HG03103 (cell line): ENCODE data around the gene FSTL4.

Experiments used
- ATAC-seq: cut with Tn5 transposase; IDR thresholded peaks from one replicate; pipeline ENCODE4 v1.9.1; 2021; ENCODE audit warnings: low read depth; ENCODE audit not compliant: unreplicated experiment

The FSTL4 gene

DNA sequence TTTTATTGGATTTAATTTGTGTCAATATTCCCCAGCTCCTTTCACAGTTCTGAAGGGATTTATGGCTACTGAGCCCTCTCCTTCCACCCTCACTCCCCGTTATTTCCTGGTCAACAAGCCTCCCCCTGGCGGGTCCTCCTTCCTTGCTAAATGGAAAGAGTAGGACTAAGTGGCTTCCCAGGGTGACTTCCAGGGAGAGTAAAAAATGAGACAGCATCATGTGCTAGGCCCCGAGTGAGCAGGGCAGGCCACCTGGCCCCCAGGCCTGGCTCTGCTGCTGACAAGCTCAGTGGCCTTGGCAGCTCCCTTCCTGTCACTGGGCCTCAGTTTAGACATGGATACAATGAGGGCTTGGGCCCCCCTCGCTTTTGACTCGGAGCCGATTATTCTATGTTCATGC is 359.3 kb downstream of the FSTL4 start:
- no peak for ATAC-seq

DNA sequence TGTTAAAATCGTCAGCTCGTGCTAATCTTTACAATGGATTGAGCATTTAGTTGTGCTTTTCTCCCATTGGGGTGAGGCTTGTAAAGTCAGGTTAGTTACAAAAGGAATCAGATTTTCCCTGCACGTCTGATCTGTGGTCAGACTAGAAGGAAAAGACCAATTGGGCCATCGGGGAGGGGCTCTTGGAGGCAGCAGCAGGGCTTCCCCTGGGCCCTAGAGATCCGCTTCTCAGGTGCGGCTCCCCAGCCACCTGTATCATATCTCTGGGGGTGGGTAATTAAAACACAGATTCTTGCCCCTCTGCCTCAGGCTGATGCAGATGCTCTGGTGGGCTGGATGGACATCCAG is 360.2 kb downstream of the FSTL4 start:
- ATAC-seq = no peak

- ATAC-seq = no peak
Measured at GRCh38 chr5:133251296-133252132, 360.8 kb downstream of the FSTL4 start.

- no peak for ATAC-seq
Measured at GRCh38 chr5:133250527-133250926, 361.8 kb downstream of the FSTL4 start.

GRCh38 chr5:133249593-133249992 is 362.7 kb downstream of the FSTL4 start:
- ATAC-seq = no peak

GRCh38 chr5:133247881-133248624 is 364.3 kb downstream of the FSTL4 start:
- no peak for ATAC-seq

DNA sequence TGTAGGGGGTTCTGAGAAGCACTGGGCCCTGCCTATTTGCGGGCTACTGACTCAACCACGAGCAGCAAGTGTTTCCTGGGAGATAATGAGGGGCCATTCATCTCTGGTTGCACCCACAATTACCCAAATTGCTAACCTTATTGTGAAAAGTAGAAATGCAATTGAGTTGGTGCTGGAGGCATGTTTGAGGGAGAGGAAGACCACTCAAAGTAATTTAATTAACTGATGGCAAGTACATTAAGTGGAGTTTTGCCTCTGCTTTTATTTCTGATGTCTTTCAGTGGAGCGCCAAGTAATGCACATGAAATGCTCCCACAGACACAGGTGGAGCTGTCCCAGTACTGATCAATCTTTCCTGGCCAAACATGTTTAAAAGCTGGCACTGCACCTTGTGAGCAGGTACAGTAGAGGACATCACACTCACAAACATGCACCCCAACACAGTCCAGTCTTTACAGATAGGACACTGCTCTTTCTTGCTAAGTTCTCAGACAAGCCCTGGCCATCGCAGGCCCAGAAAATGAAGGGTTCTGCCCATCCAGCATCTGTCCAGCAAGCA is 365.1 kb downstream of the FSTL4 start:
- no peak for ATAC-seq

GRCh38 chr5:133246376-133247150 is 365.8 kb downstream of the FSTL4 start:
- ATAC-seq = no peak

DNA sequence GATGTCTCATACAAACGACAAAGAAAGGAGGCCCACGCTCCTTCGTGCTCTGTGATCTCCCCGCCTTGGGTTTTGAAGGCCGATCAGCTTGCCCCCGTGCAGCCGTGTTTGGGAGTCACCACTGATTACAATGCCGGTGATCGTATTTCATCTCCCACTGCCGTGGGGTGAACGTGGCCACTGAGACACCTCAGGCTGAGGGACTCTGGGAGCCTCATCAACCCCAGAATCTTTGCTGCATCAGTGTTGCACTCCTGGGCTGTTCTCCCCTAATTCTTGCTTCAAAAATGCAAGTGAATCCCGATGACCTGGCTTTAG is 366.3 kb downstream of the FSTL4 start:
- no peak for ATAC-seq

- ATAC-seq = no peak
Measured at GRCh38 chr5:133245191-133246052, 366.9 kb downstream of the FSTL4 start.

DNA sequence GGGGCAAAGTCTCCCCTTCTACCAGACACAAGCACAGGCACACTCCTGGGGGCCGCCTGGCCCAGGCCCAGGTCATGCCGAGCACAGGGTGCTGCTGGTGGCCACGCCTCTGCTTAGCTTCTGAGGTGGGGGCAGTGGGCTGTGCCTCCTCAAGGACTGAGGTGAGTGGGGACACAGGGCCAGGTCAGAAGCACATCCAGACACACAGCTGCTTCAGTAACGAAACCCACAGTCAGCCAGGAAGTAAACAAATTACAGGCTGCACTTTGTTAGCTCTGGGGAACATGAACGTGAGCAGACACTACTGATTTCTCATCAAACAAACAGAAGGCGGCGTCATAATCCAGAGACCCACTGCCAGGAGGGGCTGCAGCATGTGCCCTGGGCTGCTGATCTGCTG is 368.1 kb downstream of the FSTL4 start:
- ATAC-seq = no peak

DNA sequence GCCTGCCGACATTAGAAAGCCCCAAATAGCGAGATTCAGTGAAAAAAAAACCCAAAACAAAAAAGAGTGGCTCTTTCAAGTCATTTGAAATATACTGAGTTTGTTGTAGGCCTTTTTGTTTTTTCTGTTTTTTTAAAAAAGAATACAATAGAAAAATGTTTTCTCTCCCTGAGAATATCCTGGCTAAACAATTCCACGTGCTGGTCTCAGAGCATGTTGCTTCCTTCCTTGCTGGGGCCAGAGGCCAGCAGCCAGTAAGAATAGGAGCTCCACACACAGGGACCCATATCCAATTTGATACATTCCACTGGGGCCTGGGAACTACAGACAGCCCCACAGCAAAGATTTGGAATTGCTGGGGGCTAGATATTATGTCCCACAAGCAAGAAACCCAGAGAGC is 369.1 kb downstream of the FSTL4 start:
- ATAC-seq = no peak

DNA sequence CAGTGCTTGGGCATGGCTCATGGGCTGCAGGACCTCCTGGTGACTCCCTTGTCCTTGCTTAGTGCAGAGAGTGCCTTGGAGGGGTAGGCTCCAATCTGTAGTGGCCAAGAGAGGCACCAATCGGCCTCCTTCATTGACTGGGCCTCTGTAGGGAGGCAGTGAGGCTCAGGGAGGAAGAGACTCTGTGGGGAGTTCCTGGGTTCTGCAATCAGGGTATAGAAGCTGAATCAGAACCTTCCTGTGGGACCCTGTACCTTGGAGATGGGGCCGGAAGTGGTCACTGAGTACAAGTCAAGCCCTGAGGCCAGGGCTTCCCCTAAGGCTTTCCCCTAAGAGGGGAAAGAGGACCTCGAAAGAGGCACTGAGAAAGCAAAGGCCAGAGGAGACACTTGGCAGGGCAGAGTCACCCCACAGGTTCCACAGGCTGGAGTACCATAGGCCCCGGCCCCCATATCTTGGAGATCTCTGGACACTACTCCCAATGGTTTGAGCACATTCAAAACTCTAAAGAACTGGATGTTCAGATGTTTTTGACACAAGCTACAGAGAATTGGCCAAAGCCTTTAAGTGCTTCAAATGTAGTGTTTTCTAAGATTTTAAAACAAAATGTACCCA is 370.0 kb downstream of the FSTL4 start:
- ATAC-seq = no peak

- no peak for ATAC-seq
Measured at GRCh38 chr5:133241179-133242092, 370.9 kb downstream of the FSTL4 start.

DNA sequence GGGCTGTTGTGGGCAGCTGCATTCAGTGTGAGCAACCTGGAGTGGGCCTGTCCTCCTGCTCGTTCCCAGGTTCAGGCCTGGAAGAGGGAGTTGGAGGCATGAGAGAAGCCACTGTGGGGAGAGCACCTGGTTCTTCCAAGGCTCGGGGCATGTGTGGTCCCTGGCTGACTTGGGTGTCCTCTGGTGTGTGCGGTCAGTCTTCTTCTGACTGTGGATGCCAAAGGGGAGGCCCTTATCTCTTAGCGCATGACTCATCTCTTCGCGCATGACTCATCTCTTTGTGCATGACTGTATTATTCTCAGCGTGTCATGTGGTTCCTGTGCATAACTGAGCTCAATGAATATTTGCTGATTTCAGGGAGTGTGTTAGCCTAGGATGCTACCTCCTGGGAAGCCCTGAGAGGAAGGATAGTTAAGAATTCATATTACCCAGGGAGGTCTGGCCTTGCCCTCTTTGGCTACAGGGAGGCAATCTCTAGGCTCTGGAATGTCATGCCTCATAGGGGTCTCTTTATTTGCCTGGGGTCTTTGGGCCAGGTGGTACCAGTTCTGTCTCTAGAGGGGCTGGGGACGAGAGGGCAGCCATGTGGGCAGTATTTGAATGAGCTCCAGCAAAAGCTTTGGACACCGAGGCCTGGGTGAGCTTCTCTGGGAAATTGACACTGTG is 371.8 kb downstream of the FSTL4 start:
- peak; percentile 75 for ATAC-seq

- no peak for ATAC-seq
Measured at GRCh38 chr5:133238426-133239205, 373.7 kb downstream of the FSTL4 start.

GRCh38 chr5:133236976-133237375 is 375.4 kb downstream of the FSTL4 start:
- no peak for ATAC-seq
